GM19193 (cell line): ENCODE data around the gene CAMTA2.

Experiments
- POLR2A ChIP-seq: IDR thresholded peaks from 4 replicates; pipeline ENCODE4 v1.6.1; 2011; ENCODE audit not compliant: insufficient read depth, insufficient read length; ENCODE audit errors: extremely low read depth

Gene CAMTA2

DNA sequence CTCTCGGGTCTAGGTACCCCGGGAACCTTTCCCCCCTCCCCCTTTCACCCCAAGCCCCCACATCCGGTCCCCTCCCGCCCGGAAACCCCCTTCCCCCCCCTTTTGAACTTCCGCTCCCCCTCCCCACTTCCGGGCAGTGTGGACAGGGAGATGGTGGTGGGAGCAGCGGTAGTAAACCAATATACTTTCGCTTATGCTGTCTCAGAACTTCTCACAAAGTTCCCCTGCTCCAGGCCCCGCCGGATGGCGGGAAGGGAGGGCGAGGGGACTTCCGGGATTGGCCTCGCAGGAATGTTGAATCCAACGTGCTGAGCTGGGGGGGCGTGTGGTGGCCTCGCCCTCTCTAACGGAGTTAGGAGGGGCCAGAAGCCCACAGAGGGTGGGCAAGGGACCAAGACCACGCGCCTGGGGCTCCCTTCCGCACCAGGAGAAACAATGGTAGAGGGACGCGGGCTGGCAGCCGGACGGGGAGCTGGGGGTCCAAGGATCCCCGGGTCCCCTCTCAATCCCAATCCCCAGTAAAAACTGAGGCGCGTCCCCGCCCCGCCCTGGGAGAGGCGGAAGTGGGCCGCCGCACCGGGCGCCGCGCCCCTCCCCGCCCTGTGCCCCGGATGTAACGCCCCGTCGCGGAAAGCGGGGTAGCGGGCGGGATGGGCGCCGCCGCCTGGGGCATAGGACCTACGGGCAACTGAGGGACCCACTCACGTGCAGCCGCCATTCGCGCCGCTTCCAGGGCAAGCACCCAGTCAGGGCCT lies 39.9 kb downstream of the CAMTA2 start:
- no peak for TF ChIP-seq POLR2A

GRCh38 chr17:4947010-4947410 lies 40.5 kb downstream of the CAMTA2 start:
- no peak for TF ChIP-seq POLR2A

GRCh38 chr17:4946312-4946976 lies 41.0 kb downstream of the CAMTA2 start:
- no peak for TF ChIP-seq POLR2A

DNA sequence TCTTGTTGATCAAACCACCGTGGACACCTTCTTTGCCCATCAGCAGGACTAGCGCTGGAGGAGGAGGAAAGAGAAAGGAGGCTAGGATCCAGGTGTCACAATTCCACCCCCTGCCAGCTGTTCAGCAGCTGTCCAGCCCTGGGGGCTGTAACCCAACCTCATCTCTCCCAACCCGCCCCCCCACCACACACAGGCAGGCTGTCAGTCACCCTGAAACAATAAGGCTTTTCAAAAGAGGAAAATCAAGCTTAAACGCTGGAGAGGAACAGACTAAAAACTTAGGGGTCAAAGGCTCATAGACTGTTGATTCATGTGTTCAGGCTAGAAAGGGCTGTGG lies 41.6 kb downstream of the CAMTA2 start:
- no peak for TF ChIP-seq POLR2A

DNA sequence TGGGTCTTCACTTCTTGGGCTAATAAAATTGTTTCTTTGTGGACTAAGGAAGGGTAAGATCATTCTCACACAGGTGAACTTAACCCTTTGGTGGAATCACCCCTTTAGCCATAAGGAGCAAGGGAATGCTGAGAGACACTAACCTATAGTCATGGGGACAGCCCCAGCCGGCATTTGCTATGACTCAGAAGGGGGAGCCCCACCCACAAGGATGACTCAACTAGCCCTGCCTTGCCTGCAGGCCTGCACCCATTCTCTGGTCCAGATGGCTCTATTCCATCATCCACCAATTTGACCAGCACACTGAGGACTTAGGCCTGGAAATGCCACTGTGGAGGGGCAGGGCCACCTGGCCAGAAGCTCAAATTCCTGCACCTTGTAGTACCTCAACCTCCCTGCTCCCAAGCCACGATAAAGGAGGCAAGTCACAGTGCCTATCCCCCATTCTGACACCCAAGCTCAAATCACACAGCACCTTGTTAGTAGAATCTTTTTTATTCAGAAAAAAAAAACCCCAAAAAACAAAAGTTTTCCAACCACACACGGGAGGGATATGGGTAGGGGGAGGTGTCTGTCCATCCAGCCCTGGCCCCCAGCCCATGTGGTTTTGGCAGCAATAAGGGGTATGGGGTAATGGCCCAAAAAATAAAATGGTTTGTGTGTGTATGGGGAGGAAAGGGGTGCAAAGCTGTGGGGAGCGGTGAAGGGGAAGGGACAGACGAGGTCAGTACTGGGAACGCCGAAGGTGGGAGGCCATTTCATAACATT lies 42.1 kb downstream of the CAMTA2 start:
- peak; percentile 68 for TF ChIP-seq POLR2A

DNA sequence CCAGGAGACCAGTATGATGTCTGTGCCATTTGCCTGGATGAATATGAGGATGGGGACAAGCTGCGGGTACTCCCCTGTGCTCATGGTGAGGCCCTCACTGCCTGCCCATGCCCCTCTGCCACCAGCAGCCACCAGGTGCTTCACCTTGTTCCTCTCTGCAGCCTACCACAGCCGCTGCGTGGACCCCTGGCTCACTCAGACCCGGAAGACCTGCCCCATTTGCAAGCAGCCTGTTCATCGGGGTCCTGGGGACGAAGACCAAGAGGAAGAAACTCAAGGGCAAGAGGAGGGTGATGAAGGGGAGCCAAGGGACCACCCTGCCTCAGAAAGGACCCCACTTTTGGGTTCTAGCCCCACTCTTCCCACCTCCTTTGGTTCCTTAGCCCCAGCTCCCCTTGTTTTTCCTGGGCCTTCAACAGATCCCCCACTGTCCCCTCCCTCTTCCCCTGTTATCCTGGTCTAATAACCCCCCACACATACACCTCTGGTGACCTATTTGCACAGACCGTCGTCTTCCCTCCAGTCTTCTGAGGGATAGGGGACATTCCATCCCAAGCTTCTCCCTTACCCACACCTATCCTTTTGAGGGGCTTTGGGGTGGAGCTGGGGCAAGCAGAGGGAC lies 42.8 kb downstream of the CAMTA2 start:
- TF ChIP-seq POLR2A, result peak; percentile 79

DNA sequence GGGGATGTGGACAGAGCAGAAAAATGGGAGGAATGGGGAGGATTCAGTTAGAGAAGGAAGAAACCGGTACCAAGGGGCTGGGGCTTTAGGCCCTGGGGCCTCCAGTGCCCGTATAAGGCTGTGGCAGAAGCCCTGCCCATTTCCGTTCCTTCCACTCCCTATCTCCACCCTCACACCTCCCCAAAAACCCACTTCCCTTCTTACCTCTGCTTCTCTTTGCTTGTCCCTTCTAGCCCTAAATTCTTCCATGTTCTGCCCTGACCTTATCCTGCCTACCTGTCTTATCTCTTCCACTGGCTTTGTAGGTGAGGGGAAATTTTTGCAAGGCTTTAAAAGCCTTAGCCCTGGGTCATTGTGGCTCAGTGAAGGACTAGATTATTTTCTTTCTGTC lies 43.3 kb downstream of the CAMTA2 start:
- TF ChIP-seq POLR2A, result peak; percentile 36

DNA sequence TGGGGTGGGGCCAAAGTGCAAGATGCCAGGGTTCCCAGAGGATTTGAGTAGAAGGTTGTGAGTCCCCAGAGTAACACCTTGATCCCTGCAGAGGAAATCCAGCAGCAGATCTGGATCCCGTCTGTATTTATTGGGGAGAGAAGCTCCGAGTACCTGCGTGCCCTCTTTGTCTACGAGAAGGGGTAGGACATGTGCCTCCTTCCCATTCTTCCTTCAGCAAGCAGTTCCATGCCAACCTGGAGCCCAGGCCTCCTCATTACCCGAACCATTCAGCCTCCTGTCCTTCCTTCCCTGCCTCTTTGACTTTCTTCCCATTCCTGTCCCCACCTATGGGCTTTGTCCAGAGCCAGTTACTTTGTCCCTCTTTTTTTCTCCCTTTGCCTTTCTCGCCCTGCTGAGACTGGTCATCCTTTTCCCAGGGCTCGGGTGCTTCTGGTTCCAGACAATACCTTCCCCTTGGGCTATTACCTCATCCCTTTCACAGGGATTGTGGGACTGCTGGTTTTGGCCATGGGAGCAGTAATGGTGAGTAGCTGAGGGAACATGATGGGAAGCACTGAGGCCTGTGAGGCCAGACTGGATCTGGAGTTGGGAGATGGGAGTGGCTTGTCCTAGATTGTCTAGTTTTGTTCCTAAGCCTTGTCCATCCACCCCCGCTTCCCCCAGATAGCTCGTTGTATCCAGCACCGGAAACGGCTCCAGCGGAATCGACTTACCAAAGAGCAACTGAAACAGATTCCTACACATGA lies 44.5 kb downstream of the CAMTA2 start:
- TF ChIP-seq POLR2A, result peak; percentile 29

GRCh38 chr17:4941319-4941610 lies 46.2 kb downstream of the CAMTA2 start:
- TF ChIP-seq POLR2A, result no peak

DNA sequence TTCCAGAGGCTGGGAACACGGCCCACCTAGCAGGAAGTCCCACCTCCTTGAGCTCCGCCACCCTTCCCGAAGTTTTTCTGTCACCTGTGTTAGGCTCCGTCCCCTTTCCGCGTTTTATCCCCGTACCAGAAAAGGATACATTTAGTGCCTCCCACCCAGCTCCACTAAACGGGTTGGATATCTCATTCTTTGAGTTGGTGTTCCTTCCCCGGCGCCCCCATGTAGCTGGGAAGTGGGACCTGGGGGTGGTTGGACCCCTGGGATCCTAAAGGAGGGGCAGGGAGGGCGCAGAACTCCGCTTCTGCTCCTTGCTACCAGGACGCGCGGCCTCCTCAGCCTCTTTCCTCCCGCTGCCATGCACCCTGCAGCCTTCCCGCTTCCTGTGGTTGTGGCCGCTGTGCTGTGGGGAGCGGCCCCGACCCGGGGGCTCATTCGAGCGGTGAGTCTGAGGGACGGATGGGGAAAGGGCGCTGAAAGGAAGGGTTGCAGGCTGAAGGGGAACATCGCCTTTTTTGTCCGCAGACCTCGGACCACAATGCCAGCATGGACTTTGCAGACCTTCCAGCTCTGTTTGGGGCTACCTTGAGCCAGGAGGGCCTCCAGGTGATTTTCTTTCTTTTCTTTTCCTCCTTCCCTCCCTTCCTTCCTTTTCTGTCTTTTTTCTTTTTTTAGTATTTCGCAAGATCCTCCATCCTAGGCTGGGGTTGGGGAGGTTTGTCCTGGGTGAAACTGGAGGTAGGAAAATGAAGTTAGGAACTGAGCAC lies 46.7 kb downstream of the CAMTA2 start:
- peak; percentile 12 for TF ChIP-seq POLR2A

GRCh38 chr17:4939796-4940554 lies 47.5 kb downstream of the CAMTA2 start, which contains the start of the genes RNF167 and SLC25A11:
Gene RNF167 (plus strand): TSS chr17:4940268. CDS start chr17:4940910, 642 bp downstream.
Gene SLC25A11 (minus strand): TSS chr17:4940046. CDS start chr17:4939910, 136 bp downstream.
- peak; percentile 91 for TF ChIP-seq POLR2A

GRCh38 chr17:4939546-4939795 lies 48.0 kb downstream of the CAMTA2 start:
- TF ChIP-seq POLR2A, result no peak
